Right lobe of liver (tissue), 4 donors: ENCODE data around the gene HOMER2.

Source experiments
- CTCF ChIP-seq, 4 donors: fragments of 200-600 bp in 3 of 4; fragments of 450-650 bp in 1 of 4; IDR thresholded peaks; one replicate each; pipeline versions ENCODE4 v1.5.1 to v1.8.0; 2016 to 2022; ENCODE audit warnings: antibody characterized with exemption in 4 of 4, mild to moderate bottlenecking in 2 of 4
- POLR2A ChIP-seq: fragments of 450-650 bp; IDR thresholded peaks from one replicate; pipeline ENCODE4 v1.6.1; 2017; ENCODE audit warnings: antibody characterized with exemption, mild to moderate bottlenecking
- donor health status: DM: no; HTN: no; CAD: no.
- donor health status: DM: no; HTN: no; CAD: no.
- donor health status: DM: no; HTN: yes; CAD: no.

DNA sequence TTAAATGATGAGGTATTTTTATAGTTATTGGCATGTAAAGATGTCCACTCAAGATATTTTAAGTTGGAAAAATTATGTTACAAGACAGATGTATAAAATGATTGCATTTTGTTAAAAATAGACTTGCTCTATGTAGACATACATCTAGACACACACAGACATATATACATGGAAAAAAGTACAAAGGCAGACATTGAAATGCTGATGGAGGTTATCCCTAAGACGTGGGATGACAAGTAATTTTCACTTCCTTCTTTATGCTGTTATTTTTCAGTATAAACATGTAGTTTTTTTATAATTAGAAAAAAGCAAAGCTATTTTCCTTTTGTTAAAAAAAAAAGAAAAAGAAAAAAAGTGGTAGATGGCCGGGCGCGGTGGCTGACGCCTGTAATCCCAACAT is 7.2 kb downstream of the HOMER2 start:
- no peak for TF ChIP-seq CTCF (IDR thresholded peaks at IDR 0.05)
- no peak for TF ChIP-seq POLR2A
